Measurements from ENCODE around the gene FUT8.
"Not testable (repeated sequence)": the region's sequence is repeated elsewhere in the genome, so short reads cannot be mapped to it uniquely, and the experiment has no call there.

FUT8 gene

GRCh38 chr14:65618996-65619395 is 206.5 kb downstream of the FUT8 start:
- DNase-seq (ENCODE audit: low spot score) (no peak), FAIRE-seq (no peak)

- no peak for FAIRE-seq
- no peak for DNase-seq (ENCODE audit: low spot score)
Measured at GRCh38 chr14:65620195-65620594, 207.7 kb downstream of the FUT8 start.

- FAIRE-seq (no peak), DNase-seq (ENCODE audit: low spot score) (no peak)
Measured at GRCh38 chr14:65622703-65623102, 210.2 kb downstream of the FUT8 start.

GRCh38 chr14:65623759-65624158 is 211.2 kb downstream of the FUT8 start:
- DNase-seq (ENCODE audit: low spot score) = no peak
- FAIRE-seq = no peak

GRCh38 chr14:65627315-65627714 is 214.8 kb downstream of the FUT8 start:
- FAIRE-seq = no peak
- DNase-seq (ENCODE audit: low spot score) = no peak

GRCh38 chr14:65628664-65629063 is 216.1 kb downstream of the FUT8 start:
- no peak for DNase-seq (ENCODE audit: low spot score)
- no peak for FAIRE-seq

GRCh38 chr14:65631040-65631439 is 218.5 kb downstream of the FUT8 start:
- DNase-seq (ENCODE audit: low spot score) = no peak

GRCh38 chr14:65632487-65632886 is 220.0 kb downstream of the FUT8 start:
- FAIRE-seq (no peak), DNase-seq (ENCODE audit: low spot score) (no peak)

More at GRCh38 chr14:65631040-65631439, 218.5 kb downstream of the FUT8 start:
- peak; percentile 35 for FAIRE-seq

- not testable (repeated sequence) for DNase-seq (ENCODE audit: low spot score); FAIRE-seq
Measured at GRCh38 chr14:65633666-65634065, 221.1 kb downstream of the FUT8 start.

GRCh38 chr14:65637780-65638179 is 225.2 kb downstream of the FUT8 start:
- DNase-seq (ENCODE audit: low spot score) (peak; percentile 3), FAIRE-seq (no peak)

GRCh38 chr14:65639216-65639615 is 226.7 kb downstream of the FUT8 start:
- FAIRE-seq (no peak), DNase-seq (ENCODE audit: low spot score) (no peak)

GRCh38 chr14:65650826-65651225 is 238.3 kb downstream of the FUT8 start:
- DNase-seq (ENCODE audit: low spot score) = no peak
- no peak for FAIRE-seq

- FAIRE-seq = no peak
- no peak for DNase-seq (ENCODE audit: low spot score)
Measured at GRCh38 chr14:65656554-65656953, 244.0 kb downstream of the FUT8 start.

- FAIRE-seq (no peak), DNase-seq (ENCODE audit: low spot score) (no peak)
Measured at GRCh38 chr14:65658202-65658601, 245.7 kb downstream of the FUT8 start.

GRCh38 chr14:65661865-65662264 is 249.3 kb downstream of the FUT8 start:
- no peak for FAIRE-seq

GRCh38 chr14:65664436-65664835 is 251.9 kb downstream of the FUT8 start:
- no peak for DNase-seq (ENCODE audit: low spot score)
- no peak for FAIRE-seq

More at GRCh38 chr14:65661865-65662264, 249.3 kb downstream of the FUT8 start:
- DNase-seq (ENCODE audit: low spot score) = no peak

GRCh38 chr14:65676361-65677014 is 264.0 kb downstream of the FUT8 start:
- FAIRE-seq (no peak), DNase-seq (ENCODE audit: low spot score) (no peak)

- FAIRE-seq = no peak
Measured at GRCh38 chr14:65685572-65685971, 273.0 kb downstream of the FUT8 start.

GRCh38 chr14:65686761-65687160 is 274.2 kb downstream of the FUT8 start:
- DNase-seq (ENCODE audit: low spot score) (peak; percentile 9), FAIRE-seq (peak; percentile 65)

More at GRCh38 chr14:65685572-65685971, 273.0 kb downstream of the FUT8 start:
- DNase-seq (ENCODE audit: low spot score) = no peak

GRCh38 chr14:65689070-65689469 is 276.5 kb downstream of the FUT8 start:
- FAIRE-seq = no peak

GRCh38 chr14:65692566-65692965 is 280.0 kb downstream of the FUT8 start:
- not testable (repeated sequence) for DNase-seq (ENCODE audit: low spot score); FAIRE-seq

More at GRCh38 chr14:65689070-65689469, 276.5 kb downstream of the FUT8 start:
- DNase-seq (ENCODE audit: low spot score) = no peak

- DNase-seq (ENCODE audit: low spot score) (no peak), FAIRE-seq (no peak)
Measured at GRCh38 chr14:65696801-65697200, 284.3 kb downstream of the FUT8 start.

- DNase-seq (ENCODE audit: low spot score) = no peak
- FAIRE-seq = no peak
Measured at GRCh38 chr14:65703521-65703920, 291.0 kb downstream of the FUT8 start.
